HG03457 (cell line): ENCODE results near the gene U2AF2.

ENCODE experiments used
- ATAC-seq: cut with Tn5 transposase; IDR thresholded peaks from one replicate; pipeline ENCODE4 v1.9.1; 2021; ENCODE audit warnings: moderate number of reproducible peaks; ENCODE audit not compliant: unreplicated experiment

Gene U2AF2

GRCh38 chr19:55642153-55643002 is 12.5 kb upstream of the U2AF2 start:
- ATAC-seq: no peak

- no peak for ATAC-seq
Observed at GRCh38 chr19:55643003-55643886, 11.6 kb upstream of the U2AF2 start, which contains the start of gene ZNF581. TSS of gene ZNF581 (plus strand) at chr19:55643649. CDS start at chr19:55644572, 923 bp downstream.

- no peak for ATAC-seq
Observed at GRCh38 chr19:55643887-55644176, 11.0 kb upstream of the U2AF2 start.

- no peak for ATAC-seq
Observed at GRCh38 chr19:55644191-55644833, 10.5 kb upstream of the U2AF2 start.

- ATAC-seq: no peak
Observed at GRCh38 chr19:55644842-55645511, 9.9 kb upstream of the U2AF2 start.

GRCh38 chr19:55645512-55645881 is 9.3 kb upstream of the U2AF2 start:
- ATAC-seq: no peak

GRCh38 chr19:55646889-55647731 is 7.7 kb upstream of the U2AF2 start:
- no peak for ATAC-seq

- ATAC-seq: no peak
Observed at GRCh38 chr19:55647732-55648584, 6.9 kb upstream of the U2AF2 start, which contains the start of gene CCDC106. TSS of gene CCDC106 (plus strand) at chr19:55648212. CDS start at chr19:55649047, 835 bp downstream.

- no peak for ATAC-seq
Observed at GRCh38 chr19:55648585-55649267, 6.1 kb upstream of the U2AF2 start.

- no peak for ATAC-seq
Observed at GRCh38 chr19:55649268-55650125, 5.3 kb upstream of the U2AF2 start.

GRCh38 chr19:55650126-55650557 is 4.7 kb upstream of the U2AF2 start:
- ATAC-seq: no peak

- ATAC-seq: no peak
Observed at GRCh38 chr19:55650602-55651230, 4.1 kb upstream of the U2AF2 start.

- ATAC-seq: no peak
Observed at GRCh38 chr19:55651236-55651635, 3.6 kb upstream of the U2AF2 start.

- no peak for ATAC-seq
Observed at GRCh38 chr19:55652311-55653128, 2.3 kb upstream of the U2AF2 start.

- ATAC-seq: peak; percentile 34
Observed at GRCh38 chr19:55653651-55654322, 1.0 kb upstream of the U2AF2 start.
